ENCODE data around the gene G0S2.

The G0S2 gene

GRCh38 chr1:209648931-209649776 lies 26.1 kb upstream of the G0S2 start:
- DNase-seq, result no peak

- DNase-seq, result no peak
Observed at GRCh38 chr1:209650454-209650853, 24.8 kb upstream of the G0S2 start.

GRCh38 chr1:209651138-209651587 lies 24.0 kb upstream of the G0S2 start:
- no peak for DNase-seq

- DNase-seq, result no peak
Observed at GRCh38 chr1:209652121-209652735, 23.0 kb upstream of the G0S2 start, which contains the start of gene LAMB3. Gene LAMB3, minus strand, starts transcription at chr1:209652425. Its CDS starts 1,481 bp downstream, at chr1:209650944.

- DNase-seq, result no peak
Observed at GRCh38 chr1:209652873-209653401, 22.3 kb upstream of the G0S2 start.

GRCh38 chr1:209653915-209654351 lies 21.3 kb upstream of the G0S2 start:
- no peak for DNase-seq

GRCh38 chr1:209655411-209656231 lies 19.6 kb upstream of the G0S2 start:
- DNase-seq, result no peak

- DNase-seq, result no peak
Observed at GRCh38 chr1:209657140-209657879, 17.9 kb upstream of the G0S2 start.

GRCh38 chr1:209657918-209658317 lies 17.3 kb upstream of the G0S2 start:
- DNase-seq, result no peak

- no peak for DNase-seq
Observed at GRCh38 chr1:209659909-209660308, 15.3 kb upstream of the G0S2 start.

- DNase-seq, result no peak
Observed at GRCh38 chr1:209661071-209661470, 14.1 kb upstream of the G0S2 start.

GRCh38 chr1:209662879-209663327 lies 12.3 kb upstream of the G0S2 start:
- no peak for DNase-seq

GRCh38 chr1:209667103-209667502 lies 8.1 kb upstream of the G0S2 start:
- DNase-seq, result no peak

- no peak for DNase-seq
Observed at GRCh38 chr1:209667708-209668107, 7.5 kb upstream of the G0S2 start.

- no peak for DNase-seq
Observed at GRCh38 chr1:209670441-209671082, 4.7 kb upstream of the G0S2 start.

GRCh38 chr1:209672705-209673630 lies 2.2 kb upstream of the G0S2 start:
- DNase-seq, result no peak

- no peak for DNase-seq
Observed at GRCh38 chr1:209673631-209674417, 1.4 kb upstream of the G0S2 start.

GRCh38 chr1:209675565-209676154 lies 448 bp downstream of the G0S2 start:
- no peak for DNase-seq

- DNase-seq, result no peak
Observed at GRCh38 chr1:209678981-209679539, 3.8 kb downstream of the G0S2 start.

Data from NCI-H1694 treated with DMSO at 0.1 percent for 48 hours (cell line).